Large intestine (tissue), 3 donors: ENCODE data around the gene PLEKHG3. TPM values are rescaled to one million over a fixed set of nuclear protein-coding genes. Genes with fewer than 3 reads are reported as not detected.
A peak's percentile ranks its signal among the peaks of the same experiment; 100 is the strongest.

Experiments used
- DNase-seq, 2 donors: peaks; one replicate each; pipeline versions ENCODE4 v3.0.0 to v3.0.0-alpha.2; 2013
- H3K27ac ChIP-seq: one replicate; pipeline ENCODE4 v1.5.1; 2013; ENCODE audit warnings: low read length
- H3K27me3 ChIP-seq: 2 replicates; pipeline ENCODE4 v1.6.1; 2013; ENCODE audit warnings: low read length; ENCODE audit not compliant: control insufficient read depth, insufficient read depth
- H3K36me3 ChIP-seq: 2 replicates; pipeline ENCODE4 v1.6.1; 2013; ENCODE audit warnings: low read length; ENCODE audit not compliant: control insufficient read depth, insufficient read depth
- H3K4me1 ChIP-seq: one replicate; pipeline ENCODE4 v1.6.1; 2013; ENCODE audit warnings: low read length; ENCODE audit not compliant: control insufficient read depth, insufficient read depth
- H3K4me3 ChIP-seq: one replicate; pipeline ENCODE4 v1.5.1; 2013; ENCODE audit warnings: low read length
- H3K9me3 ChIP-seq: one replicate; pipeline ENCODE4 v1.6.1; 2013; ENCODE audit warnings: mild to moderate bottlenecking, low read depth, low read length, moderate library complexity; ENCODE audit not compliant: control insufficient read depth
- WGBS: methylation state at CpG from one replicate; pipeline ENCODE4 v1.1.5; 2013; ENCODE audit warnings: low lambda C conversion rate; ENCODE audit not compliant: insufficient coverage; 5-methylcytosine and 5-hydroxymethylcytosine counted together
- polyA plus RNA-seq: library from polyadenylated mRNA; unstranded; fragments of 120-200 nt; gene quantifications from one replicate; pipeline ENCODE4 v1.2.1, GENCODE V29; 2013

PLEKHG3 gene
- polyA plus RNA-seq, 1 donor, result 56.1 TPM

DNA sequence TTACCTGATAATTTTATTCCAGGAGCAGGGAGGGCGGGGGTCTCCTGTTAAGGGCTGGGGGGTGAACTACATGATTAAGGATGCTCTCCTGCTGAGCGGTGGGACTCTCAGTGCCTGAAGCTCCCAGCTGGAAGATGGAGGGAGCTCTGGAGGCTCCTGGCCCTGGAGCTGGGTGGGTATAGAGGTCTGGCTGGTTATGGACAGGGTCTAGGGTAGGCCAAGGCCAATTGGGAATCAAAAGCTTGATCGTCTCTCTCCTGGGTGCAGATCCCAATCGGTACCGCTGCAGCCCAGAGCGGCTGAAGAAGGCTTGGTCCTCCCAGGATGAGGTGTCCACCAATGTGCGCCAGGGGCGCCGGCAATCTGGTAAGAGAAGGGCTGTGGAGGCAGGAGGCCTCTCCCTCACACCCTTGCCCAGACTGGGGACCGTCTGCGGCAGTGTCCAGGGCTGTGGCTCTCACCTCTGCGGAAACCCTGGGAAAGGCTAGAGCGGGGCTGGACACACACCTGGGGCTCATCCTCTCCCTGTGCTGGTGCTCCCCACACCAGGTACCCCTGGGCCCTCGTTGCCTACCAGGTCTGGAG, 28.4 kb downstream of the PLEKHG3 start:
- WGBS, result 93% methylated on average over 2 of the region's 14 CpGs

GRCh38 chr14:64733321-64733720, 29.1 kb downstream of the PLEKHG3 start:
- Histone ChIP-seq H3K36me3 (peaks cover 85% of the 10 kb centered on the region), H3K4me3 (no peak overlapping the region), H3K4me1 (peaks cover 26% of the 10 kb centered on the region), H3K27me3 (no peaks in the 10 kb centered on the region), H3K27ac (no peak overlapping the region), H3K9me3 (no peaks in the 10 kb centered on the region)
- no CpG with 5 or more reads among the region's 11 CpGs for WGBS
- DNase-seq, result no peak

More for the DNA sequence above, 28.4 kb downstream of the PLEKHG3 start:
- Histone ChIP-seq H3K4me1 (peaks cover 31% of the 10 kb centered on the region), H3K36me3 (peaks cover 85% of the 10 kb centered on the region), H3K27ac (no peak overlapping the region), H3K9me3 (no peaks in the 10 kb centered on the region), H3K27me3 (no peaks in the 10 kb centered on the region), H3K4me3 (no peak overlapping the region)
- no peak for DNase-seq

GRCh38 chr14:64733899-64734298, 29.7 kb downstream of the PLEKHG3 start:
- Histone ChIP-seq H3K27me3 (no peaks in the 10 kb centered on the region), H3K36me3 (peaks cover 85% of the 10 kb centered on the region), H3K4me1 (peaks cover 25% of the 10 kb centered on the region), H3K27ac (no peak overlapping the region), H3K9me3 (no peaks in the 10 kb centered on the region), H3K4me3 (no peak overlapping the region)
- no peak for DNase-seq
- WGBS, result no CpG with 5 or more reads among the region's 1 CpG

- WGBS, result 86% methylated on average over 2 of the region's 6 CpGs
- Histone ChIP-seq H3K27ac (no peak overlapping the region), H3K36me3 (peaks cover 84% of the 10 kb centered on the region), H3K4me1 (peaks cover 17% of the 10 kb centered on the region), H3K27me3 (no peaks in the 10 kb centered on the region), H3K9me3 (no peaks in the 10 kb centered on the region), H3K4me3 (no peak overlapping the region)
- no peak for DNase-seq
Measured at GRCh38 chr14:64734990-64735389, 30.8 kb downstream of the PLEKHG3 start.

GRCh38 chr14:64736271-64737169, 32.3 kb downstream of the PLEKHG3 start:
- peak overlapping the region; percentile 78 for H3K27ac ChIP-seq
- peaks cover 84% of the 10 kb centered on the region for H3K36me3 ChIP-seq
- WGBS, result no CpG with 5 or more reads among the region's 28 CpGs
- no peaks in the 10 kb centered on the region for H3K9me3 ChIP-seq
- H3K27me3 ChIP-seq, result no peaks in the 10 kb centered on the region
- DNase-seq, result peak; percentile 78 to 88
- H3K4me3 ChIP-seq, result no peak overlapping the region
- peaks cover 17% of the 10 kb centered on the region for H3K4me1 ChIP-seq

DNA sequence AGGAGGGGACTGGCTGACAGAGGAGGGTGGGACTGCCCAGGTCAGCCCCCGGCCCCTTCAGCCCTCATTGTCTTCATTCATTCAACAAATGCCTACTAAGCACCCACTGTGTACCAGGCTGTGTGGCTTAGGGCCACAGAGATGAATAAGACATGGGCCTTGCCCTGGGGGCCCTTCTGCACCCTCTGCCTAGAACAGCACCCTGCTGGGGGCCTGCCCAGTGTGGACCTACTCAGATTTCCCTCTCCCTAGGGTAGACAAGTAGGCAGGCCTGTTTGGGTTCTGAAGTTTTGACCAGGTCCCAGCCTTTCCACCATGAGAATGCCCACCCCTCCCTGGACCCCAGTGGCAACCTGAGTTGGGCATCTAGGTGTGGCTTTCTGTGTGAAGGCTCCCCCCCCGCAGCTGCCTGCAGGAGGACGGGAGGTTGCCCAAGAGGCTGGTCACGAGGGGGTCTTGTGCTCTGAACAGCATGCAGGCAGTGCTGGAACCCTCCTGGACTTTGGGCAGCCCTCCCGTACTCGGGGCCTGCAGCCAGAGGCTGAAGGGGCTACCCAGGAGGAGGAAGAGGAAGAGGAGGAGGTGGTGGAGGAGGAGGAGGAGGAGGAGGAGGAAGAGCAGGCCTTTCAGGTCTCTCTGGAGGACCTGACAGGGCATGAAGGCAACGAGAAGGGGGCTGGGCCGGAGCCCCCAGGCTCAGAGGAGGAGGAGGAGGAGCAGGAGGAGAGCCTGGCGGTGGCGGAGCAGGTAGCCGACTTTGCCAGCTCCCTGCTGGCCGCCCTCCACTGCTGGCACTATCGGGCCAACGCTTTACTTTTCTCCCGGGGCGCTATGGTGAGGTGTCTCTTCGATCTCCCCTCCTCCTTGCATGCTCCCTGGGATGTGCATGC, 33.4 kb downstream of the PLEKHG3 start:
- Histone ChIP-seq H3K36me3 (peaks cover 84% of the 10 kb centered on the region), H3K27ac (peak overlapping the region; percentile 78), H3K4me3 (no peak overlapping the region), H3K9me3 (no peaks in the 10 kb centered on the region), H3K27me3 (no peaks in the 10 kb centered on the region), H3K4me1 (peaks cover 17% of the 10 kb centered on the region)
- WGBS, result no CpG with 5 or more reads among the region's 17 CpGs
- no peak for DNase-seq

GRCh38 chr14:64738281-64738804, 34.1 kb downstream of the PLEKHG3 start:
- no peak overlapping the region for H3K27ac ChIP-seq
- no CpG with 5 or more reads among the region's 9 CpGs for WGBS
- H3K4me3 ChIP-seq, result no peak overlapping the region
- no peak for DNase-seq
- H3K27me3 ChIP-seq, result no peaks in the 10 kb centered on the region
- peaks cover 84% of the 10 kb centered on the region for H3K36me3 ChIP-seq
- H3K9me3 ChIP-seq, result peaks cover 5% of the 10 kb centered on the region
- H3K4me1 ChIP-seq, result peaks cover 17% of the 10 kb centered on the region

- H3K27ac ChIP-seq, result no peak overlapping the region
- H3K4me1 ChIP-seq, result peaks cover 13% of the 10 kb centered on the region
- peaks cover 97% of the 10 kb centered on the region for H3K36me3 ChIP-seq
- H3K4me3 ChIP-seq, result no peak overlapping the region
- no peak for DNase-seq
- H3K9me3 ChIP-seq, result peaks cover 5% of the 10 kb centered on the region
- no CpG with 5 or more reads among the region's 15 CpGs for WGBS
- H3K27me3 ChIP-seq, result no peaks in the 10 kb centered on the region
Measured at GRCh38 chr14:64741200-64741599, 37.0 kb downstream of the PLEKHG3 start.

DNA sequence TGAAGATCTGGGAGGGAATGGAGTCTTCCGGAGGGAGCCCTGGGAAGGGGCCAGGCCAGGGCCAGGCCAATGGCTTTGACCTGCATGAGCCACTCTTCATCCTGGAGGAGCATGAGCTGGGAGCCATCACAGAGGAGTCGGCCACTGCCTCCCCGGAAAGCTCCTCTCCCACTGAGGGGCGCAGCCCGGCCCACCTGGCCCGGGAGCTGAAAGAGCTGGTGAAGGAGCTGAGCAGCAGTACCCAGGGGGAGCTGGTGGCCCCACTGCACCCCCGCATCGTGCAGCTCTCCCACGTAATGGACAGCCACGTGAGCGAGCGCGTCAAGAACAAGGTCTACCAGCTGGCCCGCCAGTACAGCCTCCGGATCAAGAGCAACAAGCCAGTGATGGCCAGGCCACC, 37.7 kb downstream of the PLEKHG3 start:
- Histone ChIP-seq H3K27me3 (no peaks in the 10 kb centered on the region), H3K9me3 (peaks cover 5% of the 10 kb centered on the region), H3K4me3 (no peak overlapping the region), H3K36me3 (peaks cover 97% of the 10 kb centered on the region), H3K4me1 (peaks cover 5% of the 10 kb centered on the region), H3K27ac (no peak overlapping the region)
- no CpG with 5 or more reads among the region's 15 CpGs for WGBS
- no peak for DNase-seq

- DNase-seq, result no peak
- Histone ChIP-seq H3K4me3 (no peak overlapping the region), H3K9me3 (peaks cover 5% of the 10 kb centered on the region), H3K4me1 (no peaks in the 10 kb centered on the region), H3K27ac (no peak overlapping the region), H3K36me3 (peaks cover 97% of the 10 kb centered on the region), H3K27me3 (no peaks in the 10 kb centered on the region)
- no CpG with 5 or more reads among the region's 27 CpGs for WGBS
Measured at GRCh38 chr14:64743061-64743460, 38.8 kb downstream of the PLEKHG3 start.
